ENCODE measurements around the gene USP34.

The USP34 gene

DNA sequence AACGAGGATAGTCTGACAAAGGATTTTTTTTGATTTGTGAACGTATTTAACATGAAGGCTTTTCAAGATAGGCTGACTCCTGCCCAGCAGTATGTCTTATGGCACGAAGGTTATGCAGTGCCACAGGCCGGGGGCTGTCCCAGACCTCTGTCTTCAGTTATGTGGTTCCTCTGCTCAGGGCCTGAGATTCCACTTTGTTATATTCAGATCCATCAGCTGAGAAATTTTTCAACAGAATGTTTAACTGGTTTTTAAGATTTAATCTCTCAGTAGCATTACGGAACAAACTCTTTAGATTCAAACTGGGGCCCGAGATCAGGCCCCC lies 288.9 kb downstream of the USP34 start:
- Histone ChIP-seq H3K9me3 (ENCODE audit: control insufficient read depth, insufficient read depth, low read length) (no peaks in the 10 kb centered on the region), H3K36me3 (ENCODE audit: control insufficient read depth, insufficient read depth, low read length) (peaks cover 11% of the 10 kb centered on the region), H3K4me3 (ENCODE audit: low read depth, low read length) (no peak overlapping the region), H3K9ac (ENCODE audit: low read depth, low read length) (no peak overlapping the region), H3K4me1 (ENCODE audit: control insufficient read depth, insufficient read depth, low read length) (peaks cover 17% of the 10 kb centered on the region), H3K27me3 (ENCODE audit: control insufficient read depth, insufficient read depth, low read length) (no peaks in the 10 kb centered on the region)

DNA sequence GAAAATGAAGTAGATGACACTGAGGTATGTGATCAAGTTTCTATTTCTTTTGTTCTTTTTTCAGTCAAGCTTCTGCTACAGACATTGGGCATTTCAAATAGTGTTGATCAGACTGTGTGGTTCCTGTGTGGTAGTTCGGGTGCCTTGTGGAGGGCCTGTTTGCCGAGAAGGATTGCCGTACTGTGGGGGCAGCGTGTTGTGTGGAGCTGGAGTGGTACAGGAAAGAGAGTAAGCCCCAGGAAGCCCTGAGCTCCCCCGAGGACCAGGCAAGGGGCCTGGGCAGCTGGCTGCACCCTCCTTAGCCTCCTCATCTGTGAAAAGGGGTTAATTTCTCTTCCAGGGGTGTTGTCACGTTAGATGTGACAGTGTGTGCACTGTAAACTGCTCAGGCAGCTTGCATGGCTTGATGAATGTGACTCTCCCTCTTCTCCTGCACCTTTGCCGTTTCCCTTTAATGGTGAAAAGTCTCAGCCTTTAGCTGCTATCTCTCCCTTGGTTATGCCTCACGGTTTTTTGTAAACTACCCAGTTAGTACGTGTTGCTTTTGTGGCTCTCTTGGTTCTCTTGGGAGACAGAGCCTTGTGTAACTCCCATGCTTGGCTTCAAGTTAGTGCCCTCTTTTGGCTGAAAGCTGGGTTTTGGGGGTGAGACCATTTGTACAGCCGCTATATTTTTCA lies 289.4 kb downstream of the USP34 start:
- Histone ChIP-seq H3K9ac (ENCODE audit: low read depth, low read length) (no peak overlapping the region), H3K27me3 (ENCODE audit: control insufficient read depth, insufficient read depth, low read length) (peaks cover under 1% of the 10 kb centered on the region), H3K9me3 (ENCODE audit: control insufficient read depth, insufficient read depth, low read length) (no peaks in the 10 kb centered on the region), H3K36me3 (ENCODE audit: control insufficient read depth, insufficient read depth, low read length) (peaks cover 7% of the 10 kb centered on the region), H3K4me3 (ENCODE audit: low read depth, low read length) (no peak overlapping the region), H3K4me1 (ENCODE audit: control insufficient read depth, insufficient read depth, low read length) (peaks cover 18% of the 10 kb centered on the region)

DNA sequence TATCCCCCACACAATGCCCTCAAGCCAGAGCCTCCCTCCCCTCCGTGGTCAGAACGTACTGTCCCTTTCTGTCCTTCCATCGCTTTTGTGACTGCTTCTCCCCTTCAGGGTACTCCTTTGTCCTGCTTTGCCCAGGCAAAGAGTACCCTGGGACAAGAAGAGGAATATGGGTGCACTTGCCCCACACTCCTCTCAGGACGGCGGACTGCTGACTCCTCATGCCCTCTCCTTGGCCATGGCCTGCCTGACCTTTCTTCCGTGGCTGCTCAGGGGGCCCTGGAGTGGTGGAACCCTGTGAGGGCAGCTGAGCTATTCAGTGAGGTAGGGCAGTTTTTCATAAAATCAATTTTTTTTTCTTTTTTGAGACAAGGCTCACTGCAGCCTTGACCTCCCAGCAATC lies 290.2 kb downstream of the USP34 start:
- Histone ChIP-seq H3K4me3 (ENCODE audit: low read depth, low read length) (no peak overlapping the region), H3K4me1 (ENCODE audit: control insufficient read depth, insufficient read depth, low read length) (peaks cover 21% of the 10 kb centered on the region), H3K9ac (ENCODE audit: low read depth, low read length) (no peak overlapping the region), H3K9me3 (ENCODE audit: control insufficient read depth, insufficient read depth, low read length) (no peaks in the 10 kb centered on the region), H3K36me3 (ENCODE audit: control insufficient read depth, insufficient read depth, low read length) (peaks cover 7% of the 10 kb centered on the region), H3K27me3 (ENCODE audit: control insufficient read depth, insufficient read depth, low read length) (peaks cover 6% of the 10 kb centered on the region)

DNA sequence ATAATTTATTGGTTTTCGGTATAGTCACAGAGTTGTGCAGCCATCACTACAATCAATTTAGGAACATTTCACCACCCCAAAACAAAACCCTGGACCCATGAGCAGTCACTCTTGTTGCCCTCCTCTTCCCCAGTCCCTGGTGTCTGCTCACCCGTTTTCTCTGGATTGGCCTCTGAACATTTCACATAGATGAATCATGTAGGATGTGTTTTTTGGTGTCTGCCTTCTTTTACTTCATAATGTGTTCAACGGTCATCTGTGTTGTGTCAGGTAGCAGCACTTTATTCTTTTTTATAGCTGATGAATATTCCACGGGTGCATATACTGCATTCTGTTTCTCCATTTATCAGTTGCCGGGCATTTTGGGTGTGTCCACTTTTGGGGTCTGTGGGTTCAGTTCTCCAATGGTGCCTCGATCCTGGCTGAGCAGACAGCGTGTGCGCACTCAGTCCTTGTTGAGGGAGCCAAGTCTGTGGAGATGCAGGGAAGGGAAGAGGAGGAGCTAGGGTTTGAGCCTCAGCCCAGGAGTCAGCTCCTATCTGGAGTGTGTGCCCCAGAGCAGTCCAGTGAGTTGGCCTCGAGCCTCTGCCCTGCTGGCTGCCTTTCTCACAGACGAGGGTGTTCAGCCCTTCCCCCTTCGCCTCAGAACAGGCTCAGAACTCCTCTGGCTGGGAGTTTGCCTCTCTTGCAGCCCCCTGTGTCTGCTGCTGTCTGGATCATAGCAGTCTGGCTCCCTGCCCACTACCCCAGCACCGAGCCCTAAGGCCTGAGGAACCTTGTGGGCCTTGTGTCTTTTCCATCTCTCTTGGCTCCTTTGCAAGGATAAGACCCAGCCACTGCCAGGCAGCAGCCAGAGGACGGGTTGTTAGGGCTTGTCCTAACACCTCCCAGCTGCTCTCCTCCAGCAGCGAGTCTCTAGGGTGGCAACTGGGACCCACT lies 290.9 kb downstream of the USP34 start:
- Histone ChIP-seq H3K27me3 (ENCODE audit: control insufficient read depth, insufficient read depth, low read length) (peaks cover 13% of the 10 kb centered on the region), H3K36me3 (ENCODE audit: control insufficient read depth, insufficient read depth, low read length) (peaks cover 7% of the 10 kb centered on the region), H3K4me1 (ENCODE audit: control insufficient read depth, insufficient read depth, low read length) (peaks cover 15% of the 10 kb centered on the region), H3K4me3 (ENCODE audit: low read depth, low read length) (no peak overlapping the region), H3K9ac (ENCODE audit: low read depth, low read length) (peak overlapping the region; percentile 16), H3K9me3 (ENCODE audit: control insufficient read depth, insufficient read depth, low read length) (no peaks in the 10 kb centered on the region)

DNA sequence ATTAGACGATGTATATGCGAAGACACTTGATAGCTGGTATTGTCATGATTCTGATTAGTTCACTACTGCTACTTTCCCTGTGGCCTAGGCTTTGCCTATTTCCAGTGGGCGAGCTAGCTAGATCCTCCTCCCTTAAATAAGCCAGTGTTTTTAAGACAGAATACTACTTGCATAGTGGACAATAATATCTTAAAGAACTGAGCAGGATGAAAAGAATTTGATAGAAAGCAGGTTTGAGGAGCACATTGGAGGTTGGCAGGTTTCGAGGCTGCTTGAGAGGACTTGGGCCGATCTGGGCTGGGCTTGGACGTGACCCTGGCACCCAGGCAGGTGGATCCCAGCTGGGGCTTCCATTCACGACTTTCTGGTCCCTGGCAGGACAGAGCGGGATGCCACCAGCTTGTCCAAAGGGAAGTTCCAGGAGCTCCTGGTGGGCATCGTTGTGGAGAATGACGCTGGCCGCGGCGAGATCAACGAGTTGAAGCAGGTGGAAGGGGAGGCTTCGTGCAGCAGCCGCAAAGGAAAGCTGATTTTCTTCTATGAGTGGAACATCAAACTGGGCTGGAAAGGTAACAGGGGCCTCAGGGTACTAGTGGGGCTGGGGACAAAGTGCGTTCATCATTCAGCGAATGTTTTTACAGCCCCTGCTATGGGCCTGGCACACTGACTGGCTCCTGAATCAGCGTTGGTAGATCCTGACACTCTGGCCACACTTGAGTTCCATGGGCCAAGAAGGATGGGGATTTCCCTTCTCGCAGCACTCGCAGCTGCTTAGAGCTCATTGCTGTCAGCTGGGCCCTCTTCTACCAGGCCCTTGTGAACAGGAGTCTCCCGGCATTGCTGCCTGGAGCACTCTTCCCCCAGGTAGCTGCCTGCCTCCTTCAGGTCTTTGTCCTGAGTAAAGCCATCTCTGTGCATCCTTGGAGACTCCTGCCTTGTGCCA lies 292.0 kb downstream of the USP34 start:
- Histone ChIP-seq H3K9ac (ENCODE audit: low read depth, low read length) (no peak overlapping the region), H3K27me3 (ENCODE audit: control insufficient read depth, insufficient read depth, low read length) (peaks cover 14% of the 10 kb centered on the region), H3K9me3 (ENCODE audit: control insufficient read depth, insufficient read depth, low read length) (no peaks in the 10 kb centered on the region), H3K4me3 (ENCODE audit: low read depth, low read length) (no peak overlapping the region), H3K36me3 (ENCODE audit: control insufficient read depth, insufficient read depth, low read length) (peaks cover 7% of the 10 kb centered on the region), H3K4me1 (ENCODE audit: control insufficient read depth, insufficient read depth, low read length) (peaks cover 13% of the 10 kb centered on the region)

DNA sequence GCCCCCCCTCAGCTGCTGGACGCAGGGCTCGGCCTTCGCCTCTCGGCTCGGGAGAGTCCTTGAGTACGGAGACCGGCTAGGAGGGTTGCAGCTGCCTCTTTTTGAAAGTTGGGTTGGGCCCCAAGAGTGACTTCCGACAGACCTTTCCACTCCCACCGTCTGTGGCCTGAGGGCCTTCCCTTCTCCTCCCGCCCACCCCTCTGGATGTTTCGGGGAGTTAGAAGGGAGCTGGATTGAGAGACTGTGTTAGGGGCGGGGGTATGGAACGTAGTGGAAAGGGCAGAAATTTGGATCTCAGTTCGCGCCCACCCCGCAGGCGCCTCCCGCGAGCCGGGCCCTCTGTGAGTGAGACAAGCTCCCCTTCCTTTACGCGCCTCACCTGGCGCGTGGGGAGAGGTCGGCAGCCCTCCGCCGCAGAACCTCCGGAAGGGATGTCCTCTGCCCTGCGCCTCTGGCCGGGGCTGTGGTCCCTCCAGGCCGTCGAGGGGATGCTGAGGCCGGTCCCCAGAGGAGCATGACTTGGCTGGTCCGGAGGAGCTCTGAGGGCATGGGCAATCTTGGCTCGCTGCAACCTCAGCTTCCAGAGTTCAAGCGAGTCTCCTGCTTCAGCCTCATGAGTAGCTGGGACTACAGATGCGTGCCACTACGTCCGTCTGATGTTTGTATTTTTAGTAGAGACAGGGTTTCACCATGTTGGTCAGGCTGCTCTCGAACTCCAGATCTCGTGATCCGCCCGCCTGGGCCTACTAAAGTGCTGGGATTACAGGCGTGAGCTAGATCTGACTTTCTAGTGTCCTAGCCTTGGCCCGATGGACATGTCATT lies 292.9 kb downstream of the USP34 start:
- peaks cover 13% of the 10 kb centered on the region for H3K4me1 ChIP-seq (ENCODE audit: control insufficient read depth, insufficient read depth, low read length)
- H3K9me3 ChIP-seq (ENCODE audit: control insufficient read depth, insufficient read depth, low read length) = no peaks in the 10 kb centered on the region
- peaks cover 7% of the 10 kb centered on the region for H3K36me3 ChIP-seq (ENCODE audit: control insufficient read depth, insufficient read depth, low read length)
- H3K9ac ChIP-seq (ENCODE audit: low read depth, low read length) = peak overlapping the region; percentile 89
- peak overlapping the region; percentile 72 for H3K4me3 ChIP-seq (ENCODE audit: low read depth, low read length)
- peaks cover 14% of the 10 kb centered on the region for H3K27me3 ChIP-seq (ENCODE audit: control insufficient read depth, insufficient read depth, low read length)

DNA sequence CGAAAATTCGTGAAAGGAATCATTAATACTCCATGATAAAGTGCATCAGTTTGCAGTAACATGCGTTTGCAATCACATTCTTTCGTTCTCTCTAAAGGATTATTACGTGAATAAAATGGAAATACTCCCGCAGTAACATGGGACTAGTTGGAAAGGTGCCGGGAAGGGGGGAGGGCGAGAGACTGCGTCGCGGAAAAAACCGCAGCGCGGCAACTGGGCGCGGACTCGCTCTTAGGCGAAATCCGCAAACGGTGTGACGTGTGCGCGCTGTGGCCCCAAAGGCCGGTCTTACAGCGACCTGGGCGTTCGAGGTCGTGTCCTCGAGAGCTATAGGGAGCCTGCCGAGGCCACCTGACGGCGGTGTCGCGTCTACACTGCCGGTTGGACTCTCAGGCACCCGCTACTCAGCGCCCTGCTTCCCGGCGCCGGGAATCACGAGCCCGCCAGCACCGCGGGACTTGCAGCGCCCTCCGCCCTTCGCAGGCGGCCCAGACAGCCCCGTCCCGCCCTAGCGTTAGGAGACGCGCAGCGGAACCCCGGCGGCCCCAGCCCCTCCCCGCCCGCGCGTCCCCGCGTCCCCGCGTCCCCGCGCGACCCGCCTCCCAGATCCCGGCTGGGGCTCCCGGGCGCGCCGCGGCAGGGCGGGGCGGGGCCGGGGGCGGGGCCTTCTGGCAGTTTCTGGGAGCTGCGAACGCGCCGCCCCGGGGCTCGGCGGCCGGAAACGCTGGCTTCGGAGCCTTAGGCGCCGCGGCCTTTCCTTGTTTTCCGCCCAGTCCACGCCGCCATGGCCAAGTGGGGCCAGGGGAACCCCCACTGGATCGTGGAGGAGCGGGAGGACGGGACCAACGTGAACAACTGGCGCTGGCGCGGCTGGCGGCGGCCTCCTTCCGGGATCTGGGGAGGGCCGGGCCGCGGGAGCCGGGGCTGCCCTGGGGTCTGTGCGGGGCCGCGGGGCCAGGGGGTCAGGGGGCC lies 293.8 kb downstream of the USP34 start:
- Histone ChIP-seq H3K36me3 (ENCODE audit: control insufficient read depth, insufficient read depth, low read length) (peaks cover 7% of the 10 kb centered on the region), H3K9me3 (ENCODE audit: control insufficient read depth, insufficient read depth, low read length) (no peaks in the 10 kb centered on the region), H3K9ac (ENCODE audit: low read depth, low read length) (peak overlapping the region; percentile 89), H3K4me1 (ENCODE audit: control insufficient read depth, insufficient read depth, low read length) (peaks cover 13% of the 10 kb centered on the region), H3K27me3 (ENCODE audit: control insufficient read depth, insufficient read depth, low read length) (peaks cover 14% of the 10 kb centered on the region), H3K4me3 (ENCODE audit: low read depth, low read length) (peak overlapping the region; percentile 72)

DNA sequence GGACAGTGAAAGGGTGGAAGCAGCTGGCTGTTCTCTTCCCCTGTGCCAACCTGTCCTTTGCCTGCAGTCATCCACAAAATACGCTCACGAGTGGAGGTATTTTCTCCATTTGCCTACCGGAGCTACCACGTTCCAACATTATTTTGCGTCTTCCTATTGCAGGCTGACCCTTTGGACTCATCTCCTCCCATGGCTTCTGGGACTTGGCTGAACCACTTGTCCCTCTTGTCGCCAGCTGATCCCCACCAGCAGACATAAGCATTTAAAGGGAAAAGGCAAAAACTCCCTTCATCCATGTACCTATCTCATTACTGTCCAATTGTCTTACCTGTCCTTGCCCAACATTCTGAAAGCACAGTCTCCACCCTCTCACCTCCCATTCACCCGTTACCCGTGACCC lies 295.9 kb downstream of the USP34 start:
- no peak overlapping the region for H3K4me3 ChIP-seq (ENCODE audit: low read depth, low read length)
- no peaks in the 10 kb centered on the region for H3K36me3 ChIP-seq (ENCODE audit: control insufficient read depth, insufficient read depth, low read length)
- H3K27me3 ChIP-seq (ENCODE audit: control insufficient read depth, insufficient read depth, low read length) = peaks cover 14% of the 10 kb centered on the region
- no peaks in the 10 kb centered on the region for H3K9me3 ChIP-seq (ENCODE audit: control insufficient read depth, insufficient read depth, low read length)
- no peak overlapping the region for H3K9ac ChIP-seq (ENCODE audit: low read depth, low read length)
- peaks cover 13% of the 10 kb centered on the region for H3K4me1 ChIP-seq (ENCODE audit: control insufficient read depth, insufficient read depth, low read length)

DNA sequence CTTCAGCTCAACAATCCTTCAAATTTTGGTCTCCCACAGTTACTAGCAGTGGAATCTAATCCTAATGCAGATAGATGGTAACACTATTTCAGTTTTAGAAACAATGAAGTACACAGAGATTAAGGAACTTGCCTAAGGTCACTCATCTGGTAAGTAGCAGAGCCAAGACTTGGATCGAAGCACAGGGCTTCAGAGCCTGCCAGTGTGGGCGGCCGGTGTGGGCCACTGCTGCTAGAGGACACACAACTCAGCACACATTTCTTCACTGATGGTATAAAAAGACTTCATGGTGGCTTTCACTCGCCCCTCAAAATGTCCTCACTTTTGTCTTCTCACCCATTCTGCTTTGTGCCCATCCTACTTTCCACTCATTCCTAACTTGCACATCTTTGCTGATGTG lies 297.8 kb downstream of the USP34 start:
- no peaks in the 10 kb centered on the region for H3K36me3 ChIP-seq (ENCODE audit: control insufficient read depth, insufficient read depth, low read length)
- H3K27me3 ChIP-seq (ENCODE audit: control insufficient read depth, insufficient read depth, low read length) = peaks cover 14% of the 10 kb centered on the region
- no peak overlapping the region for H3K9ac ChIP-seq (ENCODE audit: low read depth, low read length)
- H3K4me3 ChIP-seq (ENCODE audit: low read depth, low read length) = no peak overlapping the region
- H3K9me3 ChIP-seq (ENCODE audit: control insufficient read depth, insufficient read depth, low read length) = no peaks in the 10 kb centered on the region
- peaks cover 5% of the 10 kb centered on the region for H3K4me1 ChIP-seq (ENCODE audit: control insufficient read depth, insufficient read depth, low read length)

DNA sequence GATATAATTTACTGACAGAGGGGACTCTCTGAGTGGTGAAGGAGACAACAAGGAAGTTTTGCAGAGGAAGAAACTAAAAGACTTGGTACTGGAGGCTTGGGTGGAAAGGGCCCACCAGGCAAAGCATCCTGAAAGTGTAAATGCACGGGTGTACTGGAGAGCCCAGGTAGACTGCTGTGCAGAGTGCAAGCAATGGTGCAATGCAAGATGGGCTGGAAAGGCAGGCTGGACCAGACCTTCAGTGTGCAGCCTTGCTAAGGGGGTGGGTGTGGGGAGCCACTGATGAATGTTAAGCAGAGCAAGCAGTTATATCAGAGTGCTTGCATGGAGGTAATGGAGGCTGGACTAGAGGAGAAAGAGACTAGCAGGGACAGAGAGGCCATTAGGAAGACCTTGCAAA lies 298.2 kb downstream of the USP34 start:
- Histone ChIP-seq H3K9ac (ENCODE audit: low read depth, low read length) (no peak overlapping the region), H3K36me3 (ENCODE audit: control insufficient read depth, insufficient read depth, low read length) (no peaks in the 10 kb centered on the region), H3K9me3 (ENCODE audit: control insufficient read depth, insufficient read depth, low read length) (no peaks in the 10 kb centered on the region), H3K27me3 (ENCODE audit: control insufficient read depth, insufficient read depth, low read length) (peaks cover 14% of the 10 kb centered on the region), H3K4me1 (ENCODE audit: control insufficient read depth, insufficient read depth, low read length) (peaks cover 4% of the 10 kb centered on the region), H3K4me3 (ENCODE audit: low read depth, low read length) (no peak overlapping the region)
